ENCODE results near the gene CTNNA3. TPM values are rescaled to one million over a fixed set of nuclear protein-coding genes. Genes with fewer than 3 reads are reported as not detected.
"Not testable (repeated sequence)": the region's sequence is repeated elsewhere in the genome, so short reads cannot be mapped to it uniquely, and the experiment has no call there.

CTNNA3 gene
- total RNA-seq, 1 experiment from 2014 or later, result 0.32 TPM

- ATAC-seq; H3K79me2 ChIP-seq (ENCODE audit: insufficient read depth, low read length); H3K27me3 ChIP-seq (ENCODE audit: insufficient read depth, low read length); H3K9me3 ChIP-seq (ENCODE audit: control insufficient read depth in 1 of 2, insufficient read depth in 1 of 2, low read depth in 1 of 2, low read length in 2 of 2); H3K27ac ChIP-seq (ENCODE audit: low read depth, low read length); BruUV-seq (replicated peaks); intact Hi-C loops (cut with micrococcal nuclease); H3K9ac ChIP-seq (ENCODE audit: low read length); H4K20me1 ChIP-seq (ENCODE audit: insufficient read depth); CTCF ChIA-PET; POLR2A ChIA-PET; H3K36me3 ChIP-seq (ENCODE audit: control insufficient read depth in 1 of 2, insufficient read depth in 2 of 2, low read length in 2 of 2); H3K4me3 ChIP-seq (replicated peaks in 1 of 2; ENCODE audit: low read depth in 1 of 2, low read length in 2 of 2); H3K9me2 ChIP-seq (ENCODE audit: insufficient read depth); H3K4me1 ChIP-seq (ENCODE audit: control insufficient read depth in 1 of 2, insufficient read depth in 2 of 2, low read length in 2 of 2); DNase-seq (ENCODE audit: low read depth, low spot score); RAD21 ChIA-PET (ENCODE audit: low non-redundant PET in 1 of 2, low total read pairs in 2 of 2, uncharacterized antibody in 2 of 2, unreplicated experiment in 2 of 2); H3K4me2 ChIP-seq (ENCODE audit: low read length); H2AFZ ChIP-seq (ENCODE audit: low read depth, low read length, poor library complexity, severe bottlenecking): not testable (repeated sequence)
Measured at GRCh38 chr10:67691861-67692260, 4.1 kb downstream of the CTNNA3 start.

GRCh38 chr10:67690540-67690939 lies 5.5 kb downstream of the CTNNA3 start:
- RAD21 ChIA-PET (ENCODE audit: low non-redundant PET in 1 of 2, low total read pairs in 2 of 2, uncharacterized antibody in 2 of 2, unreplicated experiment in 2 of 2), result not testable (repeated sequence)

DNA sequence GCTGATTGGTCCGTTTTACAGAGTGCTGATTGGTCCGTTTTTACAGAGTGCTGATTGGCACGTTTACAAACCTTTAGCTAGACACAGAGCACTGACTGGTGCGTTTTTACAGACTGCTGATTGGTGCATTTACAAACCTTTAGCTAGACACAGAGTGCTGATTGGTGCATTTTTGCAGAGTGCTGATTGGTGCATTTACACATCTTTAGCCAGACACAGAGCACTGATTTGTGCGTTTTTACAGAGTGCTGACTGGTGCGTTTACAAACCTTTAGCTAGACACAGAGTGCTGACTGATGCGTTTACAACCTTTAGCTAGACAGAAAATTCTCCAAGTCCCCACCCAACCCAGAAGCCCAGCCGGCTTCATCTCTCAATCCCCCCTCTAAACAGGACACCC lies 11.9 kb downstream of the CTNNA3 start:
- H3K9ac ChIP-seq (ENCODE audit: low read length); H4K20me1 ChIP-seq (ENCODE audit: insufficient read depth); H3K4me1 ChIP-seq (ENCODE audit: control insufficient read depth in 1 of 2, insufficient read depth in 2 of 2, low read length in 2 of 2); H2AFZ ChIP-seq (ENCODE audit: low read depth, low read length, poor library complexity, severe bottlenecking); DNase-seq (ENCODE audit: low read depth, low spot score); H3K4me2 ChIP-seq (ENCODE audit: low read length); H3K36me3 ChIP-seq (ENCODE audit: control insufficient read depth in 1 of 2, insufficient read depth in 2 of 2, low read length in 2 of 2); H3K79me2 ChIP-seq (ENCODE audit: insufficient read depth, low read length); H3K9me3 ChIP-seq (ENCODE audit: control insufficient read depth in 1 of 2, insufficient read depth in 1 of 2, low read depth in 1 of 2, low read length in 2 of 2); POLR2A ChIA-PET; BruUV-seq (replicated peaks); RAD21 ChIA-PET (ENCODE audit: low non-redundant PET in 1 of 2, low total read pairs in 2 of 2, uncharacterized antibody in 2 of 2, unreplicated experiment in 2 of 2); intact Hi-C loops (cut with micrococcal nuclease); H3K27ac ChIP-seq (ENCODE audit: low read depth, low read length); H3K4me3 ChIP-seq (replicated peaks in 1 of 2; ENCODE audit: low read depth in 1 of 2, low read length in 2 of 2); H3K9me2 ChIP-seq (ENCODE audit: insufficient read depth); ATAC-seq; H3K27me3 ChIP-seq (ENCODE audit: insufficient read depth, low read length): not testable (repeated sequence)
- CTCF ChIA-PET, result interaction anchor here (0.7 kb wide), 1 partner anchor 13 kb away, joined by 3 read pairs; no protein-coding TSS in a partner anchor

More at GRCh38 chr10:67690540-67690939, 5.5 kb downstream of the CTNNA3 start:
- CTCF ChIA-PET; H2AFZ ChIP-seq (ENCODE audit: low read depth, low read length, poor library complexity, severe bottlenecking); H3K79me2 ChIP-seq (ENCODE audit: insufficient read depth, low read length); H3K4me2 ChIP-seq (ENCODE audit: low read length); ATAC-seq; H3K27me3 ChIP-seq (ENCODE audit: insufficient read depth, low read length); DNase-seq (ENCODE audit: low read depth, low spot score); H3K9ac ChIP-seq (ENCODE audit: low read length); BruUV-seq (replicated peaks); H3K27ac ChIP-seq (ENCODE audit: low read depth, low read length); H3K36me3 ChIP-seq (ENCODE audit: control insufficient read depth in 1 of 2, insufficient read depth in 2 of 2, low read length in 2 of 2); POLR2A ChIA-PET; H4K20me1 ChIP-seq (ENCODE audit: insufficient read depth); H3K9me3 ChIP-seq (ENCODE audit: control insufficient read depth in 1 of 2, insufficient read depth in 1 of 2, low read depth in 1 of 2, low read length in 2 of 2); intact Hi-C loops (cut with micrococcal nuclease); H3K4me1 ChIP-seq (ENCODE audit: control insufficient read depth in 1 of 2, insufficient read depth in 2 of 2, low read length in 2 of 2); H3K9me2 ChIP-seq (ENCODE audit: insufficient read depth); H3K4me3 ChIP-seq (replicated peaks in 1 of 2; ENCODE audit: low read depth in 1 of 2, low read length in 2 of 2): not testable (repeated sequence)
